HG02938 (cell line): ENCODE results near the gene C10orf90.

Source experiments
- ATAC-seq: cut with Tn5 transposase; IDR thresholded peaks from one replicate; pipeline ENCODE4 v1.9.1; 2021; ENCODE audit warnings: mild to moderate bottlenecking, moderate library complexity; ENCODE audit not compliant: unreplicated experiment

C10orf90 gene

GRCh38 chr10:126586878-126587277 lies 83.6 kb downstream of the C10orf90 start:
- ATAC-seq, result no peak

DNA sequence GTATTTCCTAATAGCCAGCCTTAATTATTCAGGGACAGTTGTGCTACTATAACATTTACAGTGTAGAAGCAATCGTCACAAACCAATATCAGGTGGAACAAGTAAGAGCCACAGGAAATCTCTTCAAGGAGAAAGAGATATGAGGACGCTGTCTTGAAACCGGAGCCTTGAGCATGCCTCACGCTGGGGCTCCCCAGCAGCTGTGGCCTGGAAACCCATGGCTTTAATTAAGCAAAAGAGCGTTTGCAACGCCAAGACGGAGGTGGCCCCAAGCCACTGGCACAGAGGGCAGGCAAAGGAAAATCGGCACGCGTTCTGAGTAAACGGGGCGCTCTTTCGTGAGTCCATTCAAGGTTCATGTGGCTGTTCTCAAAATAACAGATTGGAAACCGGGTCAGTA lies 84.4 kb downstream of the C10orf90 start:
- ATAC-seq, result no peak

- no peak for ATAC-seq
Measured at GRCh38 chr10:126585249-126586017, 85.1 kb downstream of the C10orf90 start.

DNA sequence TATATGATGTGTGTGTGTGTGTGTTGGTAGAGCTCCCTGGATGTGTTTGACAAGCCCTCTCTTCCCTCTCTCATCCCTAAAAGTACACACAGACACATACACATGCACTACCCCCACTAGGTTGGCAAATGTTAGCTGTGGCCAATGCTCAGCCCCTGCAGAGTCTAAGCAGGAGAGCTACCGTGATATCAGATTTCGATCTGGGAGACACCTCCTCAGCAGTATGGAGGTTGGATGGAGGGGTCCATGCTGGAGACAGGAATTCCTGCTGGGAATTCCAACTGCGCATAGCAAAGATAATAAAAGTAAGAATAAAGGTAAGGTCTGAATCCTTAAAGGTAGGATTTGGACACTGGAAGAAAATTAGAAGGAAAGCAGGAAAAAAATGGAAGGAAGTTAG lies 85.7 kb downstream of the C10orf90 start:
- ATAC-seq, result no peak

DNA sequence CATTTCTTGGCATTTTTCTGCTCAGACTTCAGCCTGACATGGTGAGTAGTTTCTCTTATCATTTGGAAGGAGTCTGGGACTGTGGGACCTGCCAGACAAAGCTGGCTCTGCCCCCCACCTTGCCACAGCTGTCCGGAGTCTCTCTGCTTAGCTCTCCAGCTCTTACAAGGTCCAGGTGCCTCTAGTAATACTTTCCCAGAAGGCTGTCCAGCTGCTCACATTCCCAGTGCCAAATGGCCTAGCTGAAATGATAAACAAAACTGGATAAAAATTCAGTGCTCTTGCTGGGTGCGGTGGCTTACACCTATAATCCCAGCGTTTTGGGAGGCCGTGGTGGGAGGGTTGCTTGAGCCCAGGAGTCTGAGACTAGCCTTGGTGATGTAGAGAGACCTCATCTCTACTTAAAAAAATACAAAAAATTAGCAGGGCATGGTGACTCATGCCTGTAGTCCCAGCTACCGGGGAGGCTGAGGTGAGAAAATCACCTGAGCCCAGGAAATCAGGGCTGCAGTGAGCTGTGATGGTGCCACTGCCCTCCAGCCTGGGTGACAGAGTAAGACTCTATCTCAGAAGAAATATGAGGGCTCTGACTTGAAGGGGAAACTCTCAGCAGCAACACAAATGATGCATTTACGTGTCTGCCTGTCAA lies 86.8 kb downstream of the C10orf90 start:
- no peak for ATAC-seq

DNA sequence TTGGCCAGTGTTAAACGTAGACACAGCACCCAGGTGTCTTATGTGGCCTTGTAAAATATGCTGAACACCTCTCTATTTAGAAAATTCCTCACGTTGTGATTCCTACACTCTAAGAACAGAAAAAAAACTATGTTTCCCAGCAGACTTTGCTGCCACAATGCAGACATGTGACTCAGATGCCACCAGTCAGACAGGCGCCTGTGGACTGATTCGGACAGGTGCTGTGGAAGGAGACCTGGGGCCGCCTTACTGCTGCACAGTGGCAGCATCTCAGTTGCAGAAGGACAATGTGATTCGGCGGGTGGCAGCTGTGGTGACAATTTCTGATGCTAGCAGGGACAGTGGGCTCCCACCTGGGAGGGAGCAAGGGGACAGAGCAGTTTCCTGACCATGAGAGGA lies 88.8 kb downstream of the C10orf90 start:
- ATAC-seq, result no peak

GRCh38 chr10:126580873-126581647 lies 89.4 kb downstream of the C10orf90 start:
- ATAC-seq, result no peak

DNA sequence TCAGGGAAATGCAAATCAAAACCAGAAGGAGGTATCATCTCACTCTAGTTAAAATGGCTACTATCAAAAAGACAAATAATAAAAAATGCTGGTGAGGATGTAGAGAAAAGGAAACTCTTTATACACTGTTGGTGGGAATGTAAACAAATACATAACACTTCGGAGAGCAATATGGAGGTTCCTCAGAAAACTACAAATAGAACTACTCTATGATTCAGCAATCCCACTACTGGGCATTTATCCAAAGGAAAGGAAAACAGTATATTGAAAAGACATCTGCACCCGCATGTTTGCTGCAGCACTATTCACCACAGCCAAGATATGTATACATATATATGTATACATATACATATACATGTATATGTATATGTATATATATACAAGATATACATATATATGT lies 94.2 kb downstream of the C10orf90 start:
- ATAC-seq, result no peak

DNA sequence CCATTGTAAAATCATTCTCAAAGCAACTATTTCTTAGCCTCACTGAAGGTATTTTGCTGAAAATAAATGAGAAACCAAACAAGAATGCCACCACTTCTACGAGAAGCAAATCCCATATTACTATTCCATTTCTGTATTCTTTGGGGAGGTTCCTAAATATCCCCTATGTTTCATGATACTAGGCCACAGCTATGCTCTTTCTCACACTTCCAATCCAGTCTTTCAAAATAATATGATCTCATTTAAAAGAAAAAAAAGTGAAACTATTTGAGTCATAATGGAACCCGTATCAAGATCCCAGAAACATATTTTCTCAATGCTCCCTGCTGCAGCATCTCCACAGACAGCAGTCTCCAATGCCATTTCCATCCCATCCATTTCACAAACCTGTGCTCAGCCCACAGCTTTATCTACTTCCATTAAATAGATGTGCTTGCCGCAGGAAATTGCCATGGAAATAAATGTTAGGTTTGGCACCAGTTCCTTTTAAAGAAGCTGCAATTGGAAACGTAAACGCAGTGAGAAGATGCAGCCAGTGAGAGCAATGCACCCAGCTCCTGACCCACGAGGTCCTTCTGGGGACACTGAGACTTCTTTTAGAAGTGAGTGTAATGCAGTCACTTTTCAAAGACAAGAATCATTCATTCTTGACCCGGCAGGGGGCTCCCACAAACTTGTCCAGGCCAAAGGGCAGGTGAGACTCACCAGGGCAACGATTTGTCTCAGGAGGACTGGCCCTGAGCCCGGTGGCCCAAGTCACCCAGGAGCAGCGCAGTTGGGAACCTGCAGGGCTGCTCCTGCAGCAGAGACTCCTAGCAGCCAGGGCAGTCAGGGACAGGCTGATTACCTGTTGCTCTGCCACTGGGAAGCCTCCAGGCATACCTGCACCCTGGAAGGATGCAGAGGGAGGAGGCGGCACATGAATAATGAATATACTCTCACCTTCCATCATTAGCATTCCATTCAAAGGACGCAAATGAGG lies 99.6 kb downstream of the C10orf90 start:
- ATAC-seq, result no peak

DNA sequence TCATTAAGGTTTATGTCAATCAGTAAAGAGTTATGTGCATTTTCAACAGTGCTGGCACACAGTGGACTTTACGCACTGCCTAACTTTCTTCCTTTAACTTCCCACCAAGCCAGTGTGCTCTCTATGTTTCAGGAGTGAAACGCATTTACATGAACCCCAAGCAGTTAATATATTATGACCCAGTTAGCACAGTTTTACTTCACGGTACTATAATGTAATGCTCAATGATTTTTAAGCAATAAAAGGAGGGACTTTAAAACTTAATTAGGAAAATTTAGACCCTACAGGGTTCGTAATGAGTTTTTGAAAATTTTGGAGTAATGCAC lies 100.3 kb downstream of the C10orf90 start:
- ATAC-seq, result no peak

DNA sequence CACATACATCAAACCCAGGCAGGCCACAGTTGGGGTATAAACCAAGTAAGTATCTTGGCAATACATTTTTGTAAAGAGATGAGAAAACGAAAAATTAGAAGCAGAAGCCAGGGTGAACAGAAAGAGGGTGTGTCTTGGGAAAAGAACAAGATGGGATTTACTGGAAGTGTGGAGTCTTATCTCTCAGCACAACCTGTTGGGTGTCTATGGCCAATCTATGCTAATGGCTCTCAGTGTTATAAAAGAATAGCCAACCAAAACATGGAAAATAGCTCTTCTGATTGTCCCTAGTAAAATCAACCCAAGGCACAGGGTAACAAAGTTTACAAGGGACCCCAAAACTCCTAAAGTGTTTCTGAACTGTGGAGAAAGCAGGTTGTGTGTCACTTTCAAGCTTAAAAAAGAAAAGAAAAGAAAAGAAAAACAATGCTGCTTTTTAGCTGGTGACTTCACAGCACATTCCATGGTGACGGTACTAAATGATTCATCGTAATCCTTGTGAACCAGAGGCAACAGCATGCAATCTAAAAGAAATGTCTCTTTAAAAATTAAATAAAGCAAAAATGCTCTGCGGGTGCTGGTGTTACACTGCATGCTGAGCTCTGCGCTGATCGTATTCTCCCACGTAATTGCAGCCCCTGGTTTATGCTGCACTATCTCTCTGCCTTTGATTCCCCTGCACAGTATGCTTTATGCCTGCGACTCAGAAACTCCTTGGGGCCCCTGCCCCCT lies 100.8 kb downstream of the C10orf90 start:
- ATAC-seq, result no peak

- ATAC-seq, result no peak
Measured at GRCh38 chr10:126568809-126569385, 101.6 kb downstream of the C10orf90 start.

DNA sequence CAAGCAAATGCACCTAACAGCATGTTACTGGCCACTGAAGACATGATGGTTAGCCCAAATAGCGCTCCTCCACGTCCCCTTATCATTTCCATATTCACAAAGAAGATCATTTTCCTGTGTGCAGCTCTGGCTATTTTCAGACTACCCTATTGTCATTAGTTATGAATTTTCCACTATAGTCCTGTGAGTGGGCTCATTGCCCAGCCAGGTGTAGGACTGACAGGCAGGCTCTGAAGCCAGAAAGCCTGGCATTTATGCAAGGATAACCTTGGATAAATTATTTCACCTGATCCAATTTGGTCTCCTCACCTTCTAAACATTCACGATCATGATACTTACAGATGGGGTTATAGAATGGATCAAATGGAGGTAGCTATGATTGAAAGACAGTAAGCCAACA lies 104.6 kb downstream of the C10orf90 start:
- ATAC-seq, result no peak

DNA sequence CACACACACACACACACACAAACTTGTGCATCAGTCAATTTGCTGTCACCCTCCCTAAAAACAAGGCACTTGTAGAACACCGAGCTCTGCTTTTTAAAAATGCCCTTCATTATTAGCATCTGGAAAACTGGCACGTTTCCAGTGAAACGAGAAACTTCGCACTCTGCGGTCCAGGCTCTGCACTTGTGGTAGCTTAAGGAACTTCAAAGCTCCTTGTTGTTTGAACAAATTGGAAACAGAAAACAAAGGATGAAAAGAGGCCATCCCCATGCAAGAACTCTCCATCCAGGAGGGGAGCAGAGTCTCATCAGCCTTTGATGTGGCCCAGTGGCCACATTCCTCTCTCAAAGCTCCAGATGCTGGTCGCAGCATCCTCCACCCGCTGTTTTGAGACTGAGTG lies 105.1 kb downstream of the C10orf90 start:
- no peak for ATAC-seq

- no peak for ATAC-seq
Measured at GRCh38 chr10:126564326-126564888, 106.1 kb downstream of the C10orf90 start.

DNA sequence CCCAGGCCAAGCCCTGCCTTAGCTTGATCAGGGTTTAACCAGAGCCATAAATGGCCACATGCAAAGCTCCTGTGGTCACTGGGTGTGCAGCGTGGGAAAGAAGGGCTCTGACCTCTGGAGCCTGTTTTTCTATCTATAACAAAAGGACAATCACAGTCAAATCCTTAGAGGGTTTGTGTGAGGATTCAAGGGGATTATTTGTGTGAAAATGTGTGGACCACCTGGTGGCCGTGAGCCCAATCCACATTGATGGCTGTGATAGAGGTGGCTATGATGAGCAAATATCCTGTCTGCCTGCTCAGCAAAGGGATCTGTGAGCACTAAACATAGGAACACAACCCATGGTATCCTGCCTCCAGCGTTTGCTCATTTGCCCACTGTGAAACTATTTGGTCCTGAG lies 107.1 kb downstream of the C10orf90 start:
- ATAC-seq, result no peak

GRCh38 chr10:126561921-126562680 lies 108.4 kb downstream of the C10orf90 start:
- ATAC-seq, result no peak

GRCh38 chr10:126561294-126561920 lies 109.1 kb downstream of the C10orf90 start:
- no peak for ATAC-seq
